ENCODE results near the gene SNRPD1.

SNRPD1 gene

DNA sequence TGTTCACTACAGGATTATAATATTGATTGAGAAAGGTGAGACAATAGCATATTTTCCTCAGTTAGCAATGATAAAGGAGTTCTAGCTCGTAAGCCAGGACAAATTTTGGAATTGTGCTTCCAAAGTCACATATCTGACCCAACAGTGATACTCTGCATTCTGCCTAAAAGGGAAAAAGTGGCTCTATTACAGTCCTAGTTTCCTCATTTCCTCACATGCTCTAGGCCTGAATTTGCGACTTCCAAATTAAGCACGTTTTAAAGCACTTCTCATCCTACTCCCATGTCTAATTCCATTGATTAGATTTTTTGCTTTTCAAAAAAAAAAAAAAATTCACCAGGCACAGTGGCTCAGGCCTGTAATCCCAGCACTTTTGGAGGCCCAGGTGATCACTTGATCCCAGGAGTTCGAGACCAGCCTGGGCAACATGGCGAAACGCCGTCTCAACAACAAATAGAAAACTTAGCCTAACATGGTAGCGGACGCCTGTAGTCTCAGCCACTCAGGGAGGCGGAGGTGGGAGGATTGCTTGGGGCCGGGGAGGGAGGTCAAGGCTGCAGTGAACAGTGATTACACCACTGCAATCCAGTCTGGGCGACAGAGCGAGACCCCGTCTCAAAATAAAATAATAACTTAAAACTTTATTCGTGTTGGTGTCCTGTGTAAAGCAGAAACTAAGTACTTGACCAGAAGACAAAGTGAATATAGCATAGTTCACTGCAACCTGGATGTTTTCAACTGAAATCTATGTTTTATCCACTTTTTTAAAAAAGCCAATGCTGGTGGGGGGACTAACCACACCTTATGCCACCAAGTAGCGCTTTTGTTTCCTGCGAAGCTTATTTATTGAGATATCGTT lies 13.2 kb upstream of the SNRPD1 start:
- H3K4me3 ChIP-seq (ENCODE audit: low read depth, low read length), result peak overlapping the region; percentile 75
- DNase-seq (ENCODE audit: low read depth), result peak; percentile 79
- TF ChIP-seq, protein P1, sequence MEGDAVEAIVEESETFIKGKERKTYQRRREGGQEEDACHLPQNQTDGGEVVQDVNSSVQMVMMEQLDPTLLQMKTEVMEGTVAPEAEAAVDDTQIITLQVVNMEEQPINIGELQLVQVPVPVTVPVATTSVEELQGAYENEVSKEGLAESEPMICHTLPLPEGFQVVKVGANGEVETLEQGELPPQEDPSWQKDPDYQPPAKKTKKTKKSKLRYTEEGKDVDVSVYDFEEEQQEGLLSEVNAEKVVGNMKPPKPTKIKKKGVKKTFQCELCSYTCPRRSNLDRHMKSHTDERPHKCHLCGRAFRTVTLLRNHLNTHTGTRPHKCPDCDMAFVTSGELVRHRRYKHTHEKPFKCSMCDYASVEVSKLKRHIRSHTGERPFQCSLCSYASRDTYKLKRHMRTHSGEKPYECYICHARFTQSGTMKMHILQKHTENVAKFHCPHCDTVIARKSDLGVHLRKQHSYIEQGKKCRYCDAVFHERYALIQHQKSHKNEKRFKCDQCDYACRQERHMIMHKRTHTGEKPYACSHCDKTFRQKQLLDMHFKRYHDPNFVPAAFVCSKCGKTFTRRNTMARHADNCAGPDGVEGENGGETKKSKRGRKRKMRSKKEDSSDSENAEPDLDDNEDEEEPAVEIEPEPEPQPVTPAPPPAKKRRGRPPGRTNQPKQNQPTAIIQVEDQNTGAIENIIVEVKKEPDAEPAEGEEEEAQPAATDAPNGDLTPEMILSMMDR (IDR thresholded peaks at IDR 0.05; ENCODE audit: low read depth, low read length), result no peak
- TF ChIP-seq POLR2A (IDR thresholded peaks at IDR 0.05; ENCODE audit: extremely low read depth, insufficient read length), result no peak
- no peak for TF ChIP-seq MYC (IDR thresholded peaks at IDR 0.05; ENCODE audit: low read depth, low read length)
- TF ChIP-seq, protein P2, sequence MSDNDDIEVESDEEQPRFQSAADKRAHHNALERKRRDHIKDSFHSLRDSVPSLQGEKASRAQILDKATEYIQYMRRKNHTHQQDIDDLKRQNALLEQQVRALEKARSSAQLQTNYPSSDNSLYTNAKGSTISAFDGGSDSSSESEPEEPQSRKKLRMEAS (IDR thresholded peaks at IDR 0.05; ENCODE audit: low read depth, low read length), result no peak

DNA sequence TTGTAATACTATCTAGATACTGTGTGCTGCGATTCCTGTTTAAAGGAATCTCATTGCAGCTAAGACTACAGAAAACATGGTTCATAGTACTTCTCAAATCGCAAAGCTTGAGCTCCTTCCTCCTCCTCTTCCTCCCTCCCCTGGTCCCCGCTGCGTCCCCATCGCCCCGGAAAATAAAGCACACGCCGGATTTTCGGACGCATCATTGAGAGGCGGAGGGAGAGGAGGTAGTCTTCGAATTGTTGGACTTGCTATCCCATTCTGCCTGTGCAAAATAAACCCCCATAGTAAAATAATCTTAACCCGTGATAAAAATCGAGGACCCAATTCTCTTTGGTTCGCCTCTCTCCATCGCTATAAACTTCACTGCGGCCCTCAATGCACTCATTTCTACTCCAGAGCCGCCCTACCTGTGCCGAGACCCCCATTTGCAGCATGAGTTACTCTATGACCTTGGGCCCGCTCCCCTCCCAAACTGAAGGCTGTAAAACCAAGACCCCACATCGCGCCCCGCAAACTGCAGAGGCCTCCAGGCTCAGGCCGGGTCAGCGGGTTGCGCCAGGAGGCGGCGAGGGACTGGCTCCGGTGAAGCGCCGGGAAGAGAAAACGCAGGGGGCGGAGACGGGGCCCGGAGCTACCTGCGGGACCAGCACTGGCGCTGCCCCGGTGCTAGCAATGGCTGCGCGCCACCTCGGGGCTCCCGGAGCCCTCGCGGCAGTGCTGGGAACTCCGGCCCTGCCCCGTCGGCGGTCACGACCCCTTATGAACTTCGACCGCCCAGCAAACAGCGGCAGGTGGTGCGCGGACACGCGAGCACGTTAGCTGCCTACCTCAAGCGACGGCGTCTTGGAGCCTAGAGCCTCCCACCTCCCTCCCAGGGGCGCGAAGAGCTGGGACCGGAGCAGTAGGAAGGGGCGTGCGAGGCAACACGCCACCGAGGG lies 12.3 kb upstream of the SNRPD1 start:
- peak overlapping the region; percentile 75 for H3K4me3 ChIP-seq (ENCODE audit: low read depth, low read length)
- DNase-seq (ENCODE audit: low read depth), result peak; percentile 59
- no peak for TF ChIP-seq MYC (IDR thresholded peaks at IDR 0.05; ENCODE audit: low read depth, low read length)
- TF ChIP-seq, protein P2 (IDR thresholded peaks at IDR 0.05; ENCODE audit: low read depth, low read length), result 0 out of 2 replicates have a peak, but pooled peaks have one; percentile 4

DNA sequence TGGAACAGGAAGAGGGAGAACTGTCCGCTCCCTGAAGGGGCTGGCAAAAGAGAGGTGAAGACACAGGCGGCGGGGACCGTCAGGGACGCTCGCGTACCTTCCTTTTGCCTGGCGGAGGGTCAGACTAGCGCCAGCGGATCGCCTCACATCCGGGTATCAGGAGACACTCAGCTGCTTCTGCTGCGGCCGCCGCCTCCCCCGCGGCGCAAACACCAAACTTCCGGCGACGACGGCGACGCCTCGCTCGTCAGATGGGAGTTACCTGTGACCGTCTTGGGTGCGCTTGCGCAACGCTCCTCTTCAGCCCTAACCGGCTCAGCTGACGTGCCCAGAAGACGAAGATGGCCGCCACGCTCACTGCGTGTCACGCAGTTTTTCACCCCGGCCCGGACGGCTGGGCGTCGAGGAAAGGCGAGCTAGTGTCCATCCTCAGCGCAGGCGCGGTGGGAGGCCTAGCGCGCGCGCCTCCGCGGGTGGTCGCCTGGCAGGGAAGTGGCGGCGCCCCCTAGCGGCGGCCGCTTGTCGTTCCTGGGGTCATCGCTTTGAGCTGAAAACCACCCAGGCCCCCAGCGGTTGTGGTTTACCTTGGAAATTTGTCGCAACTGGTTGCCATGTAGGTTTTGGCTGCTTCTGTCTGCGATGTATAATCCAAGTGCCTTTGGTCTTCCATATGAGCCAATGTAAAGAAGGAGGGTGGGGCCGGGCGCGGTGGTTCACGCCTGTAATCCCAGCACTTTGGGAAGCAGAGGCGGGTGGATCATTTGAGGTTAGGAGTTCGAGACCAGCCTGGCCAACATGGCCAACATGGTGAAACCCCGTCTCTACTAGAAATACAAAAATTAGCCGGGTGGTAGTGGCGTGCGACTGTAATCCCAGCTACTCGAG lies 11.3 kb upstream of the SNRPD1 start, which contains the start of gene ESCO1:
Gene ESCO1 (minus strand): TSS at position 179 of the 885 bp plus-strand sequence. CDS start 25,861 bp downstream, outside the sequence.
- TF ChIP-seq, protein P1 (IDR thresholded peaks at IDR 0.05; ENCODE audit: low read depth, low read length), result peak; percentile 53
- TF ChIP-seq MYC (IDR thresholded peaks at IDR 0.05; ENCODE audit: low read depth, low read length) (peak; percentile 80), POLR2A (IDR thresholded peaks at IDR 0.05; ENCODE audit: extremely low read depth, insufficient read length) (peak; percentile 60)
- TF ChIP-seq, protein P2 (IDR thresholded peaks at IDR 0.05; ENCODE audit: low read depth, low read length), result peak; percentile 76
- peak; percentile 99 for DNase-seq (ENCODE audit: low read depth)
- peak within 1 kb of the TSS; percentile 75 for H3K4me3 ChIP-seq (ENCODE audit: low read depth, low read length)

DNA sequence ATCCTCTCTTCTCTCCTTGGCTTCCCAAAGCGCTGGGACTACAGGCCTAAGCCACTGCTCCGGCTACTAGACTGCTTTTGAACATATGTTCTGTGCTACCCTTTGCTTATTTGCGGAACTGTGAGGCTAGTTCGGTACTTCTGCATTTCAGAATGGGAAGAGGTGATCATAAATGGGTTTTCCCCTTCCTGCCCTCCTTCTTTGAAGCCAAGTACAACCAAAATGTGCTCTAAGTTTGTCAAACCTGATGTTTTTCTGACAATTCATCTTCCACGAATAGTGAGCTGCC lies 9.9 kb upstream of the SNRPD1 start:
- H3K4me3 ChIP-seq (ENCODE audit: low read depth, low read length), result no peak overlapping the region
- no peak for TF ChIP-seq MYC (IDR thresholded peaks at IDR 0.05; ENCODE audit: low read depth, low read length)
- TF ChIP-seq, protein P1 (IDR thresholded peaks at IDR 0.05; ENCODE audit: low read depth, low read length), result no peak
- TF ChIP-seq, protein P2 (IDR thresholded peaks at IDR 0.05; ENCODE audit: low read depth, low read length), result no peak
- TF ChIP-seq POLR2A (IDR thresholded peaks at IDR 0.05; ENCODE audit: extremely low read depth, insufficient read length), result no peak
- DNase-seq (ENCODE audit: low read depth), result no peak

DNA sequence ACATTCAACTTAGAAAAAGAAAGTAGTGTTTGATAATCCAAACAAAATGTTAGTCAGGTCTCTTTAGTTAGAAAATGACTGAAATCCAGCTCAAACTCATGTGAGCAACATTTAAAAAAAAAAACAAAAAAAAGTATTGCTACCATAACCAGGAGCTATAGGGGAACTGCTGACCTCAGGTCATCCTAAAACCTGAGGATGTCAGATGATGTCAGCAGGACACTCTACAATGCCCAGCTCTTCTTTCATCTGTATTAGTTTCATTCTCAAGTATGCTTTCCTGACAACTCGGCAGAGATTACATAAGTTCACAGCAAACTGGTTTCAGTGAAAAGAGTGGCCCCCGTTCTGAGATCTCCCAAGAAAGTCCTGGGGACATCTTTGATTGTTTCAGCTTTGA lies 7.4 kb upstream of the SNRPD1 start:
- no peak for DNase-seq (ENCODE audit: low read depth)
- TF ChIP-seq, protein P1 (IDR thresholded peaks at IDR 0.05; ENCODE audit: low read depth, low read length), result no peak
- TF ChIP-seq, protein P2 (IDR thresholded peaks at IDR 0.05; ENCODE audit: low read depth, low read length), result no peak
- TF ChIP-seq POLR2A (IDR thresholded peaks at IDR 0.05; ENCODE audit: extremely low read depth, insufficient read length) (no peak), MYC (IDR thresholded peaks at IDR 0.05; ENCODE audit: low read depth, low read length) (no peak)
- no peak overlapping the region for H3K4me3 ChIP-seq (ENCODE audit: low read depth, low read length)

Measured in NB4 (cell line).